Lung (tissue), 12 donors: Measurements from ENCODE around the gene UBE3A. TPM values are rescaled to one million over a fixed set of nuclear protein-coding genes. Genes with fewer than 3 reads are reported as not detected.

Experiments used
- ATAC-seq: fragments of 200-7000 bp; cut with Tn5 transposase; one replicate; pipeline ENCODE4 v1.9.1; 2020; ENCODE audit warnings: moderate number of reproducible peaks; ENCODE audit not compliant: insufficient read depth, low FRiP score
- DNase-seq, 3 donors: peaks; one replicate each; pipeline ENCODE4 v3.0.0-alpha.2; 2013 to 2017
- H3K27ac ChIP-seq, 2 donors: one replicate each; pipeline ENCODE4 v1.5.1; 2013; ENCODE audit warnings: mild to moderate bottlenecking in 2 of 2, moderate library complexity in 2 of 2, control low read depth in 1 of 2, inconsistent platforms in 1 of 2, low read depth in 1 of 2, low read length in 1 of 2
- H3K27me3 ChIP-seq, 3 donors: one replicate each; pipeline ENCODE4 v1.5.1; 2013; ENCODE audit warnings: low read length in 2 of 3; ENCODE audit not compliant: control insufficient read depth in 3 of 3, insufficient read depth in 3 of 3
- H3K36me3 ChIP-seq, 4 donors: one replicate each; pipeline ENCODE4 v1.5.1; 2013; ENCODE audit warnings: low read length in 4 of 4, mild to moderate bottlenecking in 1 of 4, moderate library complexity in 1 of 4; ENCODE audit not compliant: control insufficient read depth in 4 of 4, insufficient read depth in 4 of 4
- H3K4me1 ChIP-seq, 5 donors: one replicate each; pipeline ENCODE4 v1.5.1; 2013; ENCODE audit warnings: low read length in 5 of 5, mild to moderate bottlenecking in 2 of 5, moderate library complexity in 1 of 5; ENCODE audit not compliant: control insufficient read depth in 5 of 5, insufficient read depth in 5 of 5
- H3K4me3 ChIP-seq: one replicate; pipeline ENCODE4 v1.5.1; 2013; ENCODE audit warnings: mild to moderate bottlenecking, control low read depth, moderate library complexity
- H3K9ac ChIP-seq, 2 donors: one replicate each; pipeline ENCODE4 v1.5.1; 2013; ENCODE audit warnings: low read length in 2 of 2, control low read depth in 1 of 2; ENCODE audit not compliant: insufficient read depth in 1 of 2
- H3K9me3 ChIP-seq, 4 donors: one replicate each; pipeline ENCODE4 v1.5.1; 2013; ENCODE audit warnings: low read length in 3 of 4, mild to moderate bottlenecking in 1 of 4, moderate library complexity in 1 of 4; ENCODE audit not compliant: control insufficient read depth in 4 of 4, insufficient read depth in 3 of 4
- WGBS, 2 donors: extraction: QIAGEN DNeasy Blood & Tissue Kit; methylation state at CpG; one replicate each; pipeline ENCODE4 v1.1.7; 2013; 5-methylcytosine and 5-hydroxymethylcytosine counted together
- polyA plus RNA-seq, 2 donors: library from polyadenylated mRNA; stranded (reverse); fragments of 200-250 nt; gene quantifications; one replicate each; pipeline ENCODE4 v1.2.1, GENCODE V29; 2013
- total RNA-seq, 2 donors: library from RNA; depleted of rRNA in 1 of 2; stranded (reverse); fragments of >200 nt in 1 of 2; gene quantifications; one replicate each; pipeline ENCODE4 v1.2.1, GENCODE V29; 2014 to 2021
- TF ChIP-seq, protein P1 (sequence below): IDR thresholded peaks from 2 replicates; pipeline ENCODE4 v1.5.1; 2012; ENCODE audit warnings: mild to moderate bottlenecking; ENCODE audit errors: control extremely low read depth, extremely low read depth
- donor health status: control.
- donor health status: control.
- donor health status: Bipolar disorder and iron deficiency.
- donor health status: healthy.
- donor health status: DM: yes; HTN: yes; CAD: no.

The UBE3A gene
- total and polyA plus RNA-seq, 4 donors: 17.3 to 123 (median 59.8) TPM

DNA sequence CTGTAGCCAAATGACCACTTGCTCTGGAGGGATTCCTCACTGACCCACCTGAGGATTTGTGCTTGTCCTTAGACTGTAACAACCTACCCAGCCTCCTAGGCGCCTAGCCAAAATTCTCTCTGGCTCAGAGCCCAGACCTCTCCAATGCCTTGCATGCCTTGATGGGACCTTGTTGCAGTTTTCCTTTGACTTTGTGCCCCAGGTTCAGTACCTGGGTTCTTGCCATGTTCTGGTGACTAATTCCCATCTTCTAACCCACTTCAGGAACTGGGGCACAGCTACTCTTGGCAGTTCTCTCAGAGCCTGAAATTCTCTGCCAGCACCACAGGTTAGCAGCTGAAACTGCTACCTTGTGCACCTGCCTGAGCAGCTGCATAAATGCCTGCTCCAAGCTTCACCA is 27.0 kb upstream of the UBE3A start:
- DNase-seq (peak; percentile 13 to 71 (median 55)), ATAC-seq (no peak)
- TF ChIP-seq, protein P1, sequence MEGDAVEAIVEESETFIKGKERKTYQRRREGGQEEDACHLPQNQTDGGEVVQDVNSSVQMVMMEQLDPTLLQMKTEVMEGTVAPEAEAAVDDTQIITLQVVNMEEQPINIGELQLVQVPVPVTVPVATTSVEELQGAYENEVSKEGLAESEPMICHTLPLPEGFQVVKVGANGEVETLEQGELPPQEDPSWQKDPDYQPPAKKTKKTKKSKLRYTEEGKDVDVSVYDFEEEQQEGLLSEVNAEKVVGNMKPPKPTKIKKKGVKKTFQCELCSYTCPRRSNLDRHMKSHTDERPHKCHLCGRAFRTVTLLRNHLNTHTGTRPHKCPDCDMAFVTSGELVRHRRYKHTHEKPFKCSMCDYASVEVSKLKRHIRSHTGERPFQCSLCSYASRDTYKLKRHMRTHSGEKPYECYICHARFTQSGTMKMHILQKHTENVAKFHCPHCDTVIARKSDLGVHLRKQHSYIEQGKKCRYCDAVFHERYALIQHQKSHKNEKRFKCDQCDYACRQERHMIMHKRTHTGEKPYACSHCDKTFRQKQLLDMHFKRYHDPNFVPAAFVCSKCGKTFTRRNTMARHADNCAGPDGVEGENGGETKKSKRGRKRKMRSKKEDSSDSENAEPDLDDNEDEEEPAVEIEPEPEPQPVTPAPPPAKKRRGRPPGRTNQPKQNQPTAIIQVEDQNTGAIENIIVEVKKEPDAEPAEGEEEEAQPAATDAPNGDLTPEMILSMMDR: no peak
- Histone ChIP-seq H3K27ac (no peak overlapping the region), H3K9ac (no peak overlapping the region), H3K4me3 (no peak overlapping the region), H3K36me3 (no peaks in the 10 kb centered on the region), H3K9me3 (no peaks in the 10 kb centered on the region), H3K27me3 (no peaks in the 10 kb centered on the region), H3K4me1 (peaks cover 0 to 3% (median 0%) of the 10 kb centered on the region in 5 donors)
- WGBS, 2 donors: 56 to 86% methylated on average over 1 of the region's 1 CpG

DNA sequence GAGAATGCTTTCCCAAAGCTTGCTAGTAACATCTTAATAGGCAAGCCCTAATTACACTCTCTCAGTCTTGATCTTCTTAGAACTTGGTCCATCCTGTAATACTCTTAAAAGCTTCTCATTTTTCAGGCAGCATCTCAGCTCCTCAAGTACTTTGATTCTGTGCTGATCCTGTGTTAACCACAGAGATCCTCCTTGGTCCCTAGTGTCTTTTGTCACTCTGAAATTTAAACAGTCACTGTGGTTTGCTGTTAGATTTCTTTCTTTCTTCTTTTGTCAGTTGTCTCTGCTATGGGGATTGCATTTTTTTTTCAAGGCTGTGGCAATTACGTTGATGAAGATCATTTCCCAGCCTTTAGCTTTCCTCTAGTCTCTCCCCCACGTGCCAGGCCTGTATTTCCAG is 26.0 kb upstream of the UBE3A start:
- H3K4me1 ChIP-seq: peaks cover 0 to 3% (median 0%) of the 10 kb centered on the region in 5 donors
- no peak overlapping the region for H3K27ac ChIP-seq
- no peaks in the 10 kb centered on the region for H3K9me3 ChIP-seq
- TF ChIP-seq, protein P1: no peak
- H3K4me3 ChIP-seq: no peak overlapping the region
- no peaks in the 10 kb centered on the region for H3K27me3 ChIP-seq
- ATAC-seq (no peak), DNase-seq (no peak)
- H3K9ac ChIP-seq: no peak overlapping the region
- H3K36me3 ChIP-seq: no peaks in the 10 kb centered on the region
- WGBS, 2 donors: 62 to 65% methylated on average over 2 of the region's 2 CpGs

DNA sequence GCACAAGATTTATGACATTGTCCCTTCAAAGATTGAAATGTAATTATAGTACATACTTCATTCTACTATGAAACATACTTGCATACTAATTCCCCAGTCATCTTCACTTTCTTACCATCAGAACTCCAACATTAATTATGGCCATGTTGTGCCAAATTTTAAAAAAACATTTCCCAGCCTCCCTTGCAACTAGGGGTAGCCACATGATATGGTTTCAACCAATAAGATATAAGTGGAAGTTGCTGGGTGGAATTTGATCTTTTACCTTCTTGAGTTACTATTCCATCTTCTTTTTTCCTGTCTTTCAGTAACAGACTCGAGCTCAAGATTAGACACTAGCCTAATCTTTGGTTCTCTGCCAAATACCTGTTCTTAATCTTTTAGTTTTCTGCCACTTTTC is 25.6 kb upstream of the UBE3A start:
- 0 to 29% methylated on average over 1 of the region's 1 CpG for WGBS, 2 donors
- no peak overlapping the region for H3K4me3 ChIP-seq
- H3K9me3 ChIP-seq: no peaks in the 10 kb centered on the region
- no peaks in the 10 kb centered on the region for H3K36me3 ChIP-seq
- ATAC-seq (no peak), DNase-seq (no peak)
- no peak overlapping the region for H3K9ac ChIP-seq
- H3K27ac ChIP-seq: no peak overlapping the region
- H3K27me3 ChIP-seq: no peaks in the 10 kb centered on the region
- TF ChIP-seq, protein P1: no peak
- H3K4me1 ChIP-seq: peaks cover 0 to 3% (median 0%) of the 10 kb centered on the region in 5 donors

DNA sequence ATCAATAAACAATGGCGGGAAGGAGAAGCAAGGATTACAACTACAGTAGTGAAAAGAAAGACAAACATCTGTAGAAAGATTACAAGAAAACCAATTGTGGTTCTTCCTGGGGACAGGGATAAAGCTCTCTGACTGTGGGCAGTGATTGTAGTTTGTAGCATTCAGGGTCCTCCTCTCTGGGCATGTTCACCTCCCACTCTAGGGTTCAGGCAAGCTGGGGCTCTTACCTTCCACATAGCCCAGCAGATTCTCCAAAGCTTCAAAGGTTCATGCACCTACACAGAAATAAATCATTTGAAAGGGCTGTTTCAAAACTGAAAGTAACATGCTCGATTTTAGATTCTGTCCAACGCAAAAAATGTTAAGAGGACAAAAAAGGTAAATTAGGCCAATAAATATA is 17.4 kb upstream of the UBE3A start:
- 80 to 83% methylated on average over 3 of the region's 3 CpGs for WGBS, 2 donors

More for the DNA sequence above, 17.4 kb upstream of the UBE3A start:
- TF ChIP-seq, protein P1: no peak
- no peak overlapping the region for H3K4me3 ChIP-seq
- no peak overlapping the region for H3K9ac ChIP-seq
- no peak overlapping the region for H3K27ac ChIP-seq
- H3K36me3 ChIP-seq: no peaks in the 10 kb centered on the region
- H3K9me3 ChIP-seq: peaks cover 0 to 1% (median 0%) of the 10 kb centered on the region in 4 donors
- DNase-seq (no peak), ATAC-seq (no peak)
- H3K27me3 ChIP-seq: no peaks in the 10 kb centered on the region
- no peaks in the 10 kb centered on the region for H3K4me1 ChIP-seq
